SU-DHL-6 (cell line): ENCODE results near the gene TRIM9.

Experiments
- H2AFZ ChIP-seq: fragments of 200-600 bp; sonication (generic); 2 replicates; pipeline ENCODE4 v1.6.1; 2014; ENCODE audit warnings: low read depth, mild to moderate bottlenecking, moderate library complexity, mixed read lengths, antibody characterized with exemption, low read length; ENCODE audit not compliant: severe bottlenecking
- H3F3A ChIP-seq: fragments of 200-600 bp; shearing (Covaris generic); 2 replicates; pipeline ENCODE4 v1.6.0; 2016; ENCODE audit warnings: antibody characterized with exemption, mild to moderate bottlenecking; ENCODE audit not compliant: insufficient read depth
- H3K27ac ChIP-seq: fragments of 200-600 bp; sonication (generic); 2 replicates; pipeline ENCODE4 v1.5.1; 2016; ENCODE audit warnings: low read depth, mild to moderate bottlenecking, low read length, moderate library complexity, mixed read lengths
- H3K27me3 ChIP-seq: fragments of 200-600 bp; sonication (generic), shearing (Covaris generic); 2 replicates; pipeline ENCODE4 v1.6.0; 2014; ENCODE audit warnings: mild to moderate bottlenecking, low read length
- H3K36me3 ChIP-seq: fragments of 200-600 bp; sonication (generic); 2 replicates; pipeline ENCODE4 v1.6.1; 2014; ENCODE audit warnings: mild to moderate bottlenecking, low read length, mixed read lengths
- H3K4me2 ChIP-seq: fragments of 300-600, 200-600 bp; shearing (Covaris generic), sonication (generic); 2 replicates; pipeline ENCODE4 v1.6.0; 2014; ENCODE audit warnings: low read length, low read depth, mild to moderate bottlenecking; ENCODE audit not compliant: poor library complexity, severe bottlenecking
- H3K4me3 ChIP-seq: fragments of 200-600 bp; sonication (generic); 2 replicates; pipeline ENCODE4 v1.5.1; 2014; ENCODE audit warnings: antibody characterized with exemption, low read length, mild to moderate bottlenecking, mixed read lengths; ENCODE audit not compliant: insufficient read depth, poor library complexity, severe bottlenecking
- H3K79me2 ChIP-seq: fragments of 200-600 bp; sonication (generic); 2 replicates; pipeline ENCODE4 v1.6.1; 2014; ENCODE audit warnings: mild to moderate bottlenecking, low read length, moderate library complexity; ENCODE audit not compliant: insufficient read depth
- H3K9ac ChIP-seq: fragments of 200-600 bp; sonication (generic); 2 replicates; pipeline ENCODE4 v1.7.0; 2014; ENCODE audit warnings: mild to moderate bottlenecking, low read length
- H3K9me2 ChIP-seq: fragments of 200-600 bp; sonication (generic); replicated peaks from 2 replicates; pipeline ENCODE4 v1.6.1; 2014; ENCODE audit warnings: low read length; ENCODE audit not compliant: insufficient read depth
- H3K9me3 ChIP-seq: fragments of 200-600 bp; sonication (generic); 2 replicates; pipeline ENCODE4 v1.6.1; 2014; ENCODE audit warnings: low read length, mixed read lengths; ENCODE audit not compliant: insufficient read depth
- H4K20me1 ChIP-seq: fragments of 200-600 bp; sonication (generic); 2 replicates; pipeline ENCODE4 v1.6.1; 2014; ENCODE audit warnings: low read depth, mild to moderate bottlenecking, antibody characterized with exemption, low read length, moderate library complexity, mixed read lengths
- EZH2phosphoT487 ChIP-seq: fragments of 200-600 bp; sonication (generic), shearing (Covaris generic); conservative IDR thresholded peaks from 2 replicates; pipeline ENCODE4 v1.6.1; 2018; ENCODE audit warnings: mild to moderate bottlenecking, antibody characterized with exemption, low read length, moderate library complexity, mixed read lengths
- TF ChIP-seq, protein P1 (sequence below): fragments of 200-600 bp; sonication (generic); IDR thresholded peaks from one replicate; pipeline ENCODE4 v1.5.1; 2017; ENCODE audit warnings: antibody characterized with exemption, mild to moderate bottlenecking, low read length, moderate library complexity; ENCODE audit not compliant: insufficient read depth, poor library complexity, severe bottlenecking

Gene TRIM9

DNA sequence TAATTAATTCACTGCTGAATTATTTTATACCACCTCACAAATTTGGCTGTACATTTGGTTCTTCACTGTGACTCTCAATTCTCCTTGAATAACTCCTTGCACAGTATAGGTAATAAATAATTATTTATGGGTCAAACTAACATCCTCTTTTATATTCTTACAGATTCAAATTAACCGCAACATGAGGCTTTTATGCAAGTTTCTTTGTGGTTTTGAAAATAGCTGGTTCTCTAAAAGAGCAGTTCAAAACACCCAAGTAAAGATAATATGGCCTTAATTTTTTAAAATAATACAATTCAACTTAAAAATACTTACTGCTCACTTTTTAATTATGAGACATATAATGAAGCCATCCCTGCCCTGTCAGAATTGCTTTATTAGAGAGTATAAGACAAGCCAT lies 12.9 kb upstream of the TRIM9 start:
- Histone ChIP-seq H3K4me3 (no peak overlapping the region), H3K27ac (no peak overlapping the region), H4K20me1 (no peaks in the 10 kb centered on the region), H2AFZ (no peak overlapping the region), H3K4me2 (no peak overlapping the region), H3K9me2 (no peaks in the 10 kb centered on the region), H3K36me3 (no peaks in the 10 kb centered on the region), H3K27me3 (no peaks in the 10 kb centered on the region), H3F3A (no peaks in the 10 kb centered on the region), H3K79me2 (no peaks in the 10 kb centered on the region), H3K9ac (no peak overlapping the region), H3K9me3 (no peaks in the 10 kb centered on the region)
- TF ChIP-seq, protein P1, sequence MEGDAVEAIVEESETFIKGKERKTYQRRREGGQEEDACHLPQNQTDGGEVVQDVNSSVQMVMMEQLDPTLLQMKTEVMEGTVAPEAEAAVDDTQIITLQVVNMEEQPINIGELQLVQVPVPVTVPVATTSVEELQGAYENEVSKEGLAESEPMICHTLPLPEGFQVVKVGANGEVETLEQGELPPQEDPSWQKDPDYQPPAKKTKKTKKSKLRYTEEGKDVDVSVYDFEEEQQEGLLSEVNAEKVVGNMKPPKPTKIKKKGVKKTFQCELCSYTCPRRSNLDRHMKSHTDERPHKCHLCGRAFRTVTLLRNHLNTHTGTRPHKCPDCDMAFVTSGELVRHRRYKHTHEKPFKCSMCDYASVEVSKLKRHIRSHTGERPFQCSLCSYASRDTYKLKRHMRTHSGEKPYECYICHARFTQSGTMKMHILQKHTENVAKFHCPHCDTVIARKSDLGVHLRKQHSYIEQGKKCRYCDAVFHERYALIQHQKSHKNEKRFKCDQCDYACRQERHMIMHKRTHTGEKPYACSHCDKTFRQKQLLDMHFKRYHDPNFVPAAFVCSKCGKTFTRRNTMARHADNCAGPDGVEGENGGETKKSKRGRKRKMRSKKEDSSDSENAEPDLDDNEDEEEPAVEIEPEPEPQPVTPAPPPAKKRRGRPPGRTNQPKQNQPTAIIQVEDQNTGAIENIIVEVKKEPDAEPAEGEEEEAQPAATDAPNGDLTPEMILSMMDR = no peak
- no peak for TF ChIP-seq EZH2phosphoT487

DNA sequence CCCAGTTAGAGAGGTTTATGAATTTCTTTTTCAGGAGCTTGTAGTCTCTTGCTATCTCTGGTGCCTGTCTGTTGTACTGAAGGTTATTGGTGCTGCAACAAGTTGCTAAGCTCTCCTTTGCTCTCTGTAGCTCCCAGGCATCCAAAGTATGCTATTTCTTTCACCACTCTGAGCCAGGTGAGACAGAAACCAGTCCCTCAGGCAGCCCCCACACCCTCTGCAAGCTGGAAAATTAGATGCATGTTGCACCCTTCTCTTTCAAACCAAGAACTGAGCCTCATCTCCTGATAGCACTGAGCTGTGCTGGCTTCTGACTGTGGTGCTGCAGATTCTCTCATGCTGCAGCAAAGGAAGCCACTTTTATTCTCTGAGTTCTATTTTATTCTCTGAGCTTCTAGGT lies 9.6 kb upstream of the TRIM9 start:
- Histone ChIP-seq H2AFZ (no peak overlapping the region), H3K9ac (no peak overlapping the region), H3K4me2 (no peak overlapping the region), H3K36me3 (no peaks in the 10 kb centered on the region), H3F3A (no peaks in the 10 kb centered on the region), H4K20me1 (no peaks in the 10 kb centered on the region), H3K9me3 (no peaks in the 10 kb centered on the region), H3K9me2 (no peaks in the 10 kb centered on the region), H3K4me3 (no peak overlapping the region), H3K27me3 (no peaks in the 10 kb centered on the region), H3K79me2 (no peaks in the 10 kb centered on the region), H3K27ac (no peak overlapping the region)
- TF ChIP-seq, protein P1 = no peak
- TF ChIP-seq EZH2phosphoT487 = no peak

DNA sequence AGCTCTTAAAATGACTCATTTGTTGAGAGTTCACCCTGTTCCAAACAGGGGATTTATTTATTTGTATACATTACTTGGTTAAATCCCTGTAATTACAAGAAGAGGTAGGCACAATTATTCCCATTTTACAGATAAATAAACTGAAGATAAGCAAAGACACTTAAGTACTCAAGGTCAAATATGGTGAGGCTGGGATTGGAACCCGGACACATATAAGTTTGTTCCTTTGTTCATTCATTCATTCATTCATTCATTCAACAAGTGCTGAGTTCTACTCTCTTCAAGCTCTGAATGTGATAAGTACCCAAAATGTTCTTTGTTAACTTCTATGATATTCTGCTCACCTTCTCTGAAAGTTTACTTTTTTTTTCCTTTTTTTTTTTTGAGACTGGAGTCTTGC lies 2.4 kb upstream of the TRIM9 start:
- no peak overlapping the region for H3K27ac ChIP-seq
- no peaks in the 10 kb centered on the region for H3K9me3 ChIP-seq
- H3K79me2 ChIP-seq = no peaks in the 10 kb centered on the region
- no peak overlapping the region for H3K9ac ChIP-seq
- H2AFZ ChIP-seq = no peak overlapping the region
- no peak overlapping the region for H3K4me2 ChIP-seq
- TF ChIP-seq, protein P1 = no peak
- no peak for TF ChIP-seq EZH2phosphoT487
- H3F3A ChIP-seq = no peaks in the 10 kb centered on the region
- no peaks in the 10 kb centered on the region for H3K36me3 ChIP-seq
- H3K9me2 ChIP-seq = no peaks in the 10 kb centered on the region
- H4K20me1 ChIP-seq = no peaks in the 10 kb centered on the region
- no peaks in the 10 kb centered on the region for H3K27me3 ChIP-seq
- no peak overlapping the region for H3K4me3 ChIP-seq
